NCI-H1092 treated with DMSO at 0.1 percent for 48 hours (cell line): ENCODE data around the gene CPXM2.
"Not testable (repeated sequence)": the region's sequence is repeated elsewhere in the genome, so short reads cannot be mapped to it uniquely, and the experiment has no call there.

Source experiments
- DNase-seq: peaks from one replicate; lab custom pipeline; 2025; lab: John Stamatoyannopoulos, UW

Gene CPXM2

GRCh38 chr10:123742751-123743440 is 148.7 kb downstream of the CPXM2 start:
- no peak for DNase-seq

- no peak for DNase-seq
These were observed 149.9 kb downstream of the CPXM2 start for GRCh38 chr10:123741711-123742110.

- no peak for DNase-seq
These were observed 150.5 kb downstream of the CPXM2 start for GRCh38 chr10:123741146-123741545.

- DNase-seq = not testable (repeated sequence)
These were observed 154.7 kb downstream of the CPXM2 start for GRCh38 chr10:123736917-123737316.

- DNase-seq = no peak
These were observed 162.1 kb downstream of the CPXM2 start for GRCh38 chr10:123729523-123729922.

- DNase-seq = no peak
These were observed 164.8 kb downstream of the CPXM2 start for GRCh38 chr10:123726836-123727235.

- DNase-seq = no peak
These were observed 165.2 kb downstream of the CPXM2 start for GRCh38 chr10:123726381-123726780.

GRCh38 chr10:123724747-123725146 is 166.9 kb downstream of the CPXM2 start:
- DNase-seq = no peak

GRCh38 chr10:123722351-123722750 is 169.3 kb downstream of the CPXM2 start:
- DNase-seq = no peak

- no peak for DNase-seq
These were observed 170.1 kb downstream of the CPXM2 start for GRCh38 chr10:123721441-123722049.

- no peak for DNase-seq
These were observed 171.1 kb downstream of the CPXM2 start for GRCh38 chr10:123720536-123720935.

GRCh38 chr10:123718544-123719060 is 173.0 kb downstream of the CPXM2 start:
- no peak for DNase-seq

- DNase-seq = no peak
These were observed 174.3 kb downstream of the CPXM2 start for GRCh38 chr10:123717336-123717735.

GRCh38 chr10:123715546-123715945 is 176.1 kb downstream of the CPXM2 start:
- DNase-seq = no peak

- DNase-seq = no peak
These were observed 185.4 kb downstream of the CPXM2 start for GRCh38 chr10:123706236-123706635.

GRCh38 chr10:123704812-123705211 is 186.8 kb downstream of the CPXM2 start:
- DNase-seq = no peak

GRCh38 chr10:123704076-123704475 is 187.5 kb downstream of the CPXM2 start:
- no peak for DNase-seq

- no peak for DNase-seq
These were observed 188.3 kb downstream of the CPXM2 start for GRCh38 chr10:123703195-123703790.
